IPS-18a (cell line): Measurements from ENCODE around the gene PRR36.

Experiments
- H3K27ac ChIP-seq: one replicate; pipeline ENCODE4 v1.5.1; 2013; ENCODE audit warnings: low read length
- H3K27me3 ChIP-seq: one replicate; pipeline ENCODE4 v1.6.1; 2013; ENCODE audit warnings: mild to moderate bottlenecking, low read length; ENCODE audit not compliant: control insufficient read depth, insufficient read depth
- H3K36me3 ChIP-seq: one replicate; pipeline ENCODE4 v1.6.1; 2013; ENCODE audit warnings: low read depth, low read length; ENCODE audit not compliant: control insufficient read depth
- H3K4me1 ChIP-seq: one replicate; pipeline ENCODE4 v1.6.1; 2013; ENCODE audit warnings: low read depth, low read length; ENCODE audit not compliant: control insufficient read depth
- H3K4me3 ChIP-seq: one replicate; pipeline ENCODE4 v1.5.1; 2013; ENCODE audit warnings: low read length
- H3K9ac ChIP-seq: one replicate; pipeline ENCODE4 v1.6.1; 2013; ENCODE audit warnings: mild to moderate bottlenecking, low read length, moderate library complexity
- H3K9me3 ChIP-seq: one replicate; pipeline ENCODE4 v1.6.1; 2013; ENCODE audit warnings: low read depth, low read length; ENCODE audit not compliant: control insufficient read depth

PRR36 gene

GRCh38 chr19:7888145-7888825 lies 14.1 kb upstream of the PRR36 start, which contains the start of gene LRRC8E:
Gene LRRC8E (plus strand): TSS chr19:7888510. CDS start chr19:7895604, 7,094 bp downstream.
- no peak within 1 kb of the TSS for H3K27ac ChIP-seq
- no peaks in the 10 kb centered on the region for H3K36me3 ChIP-seq
- H3K4me3 ChIP-seq: peak within 1 kb of the TSS; percentile 56
- peaks cover 14% of the 10 kb centered on the region for H3K27me3 ChIP-seq
- no peaks in the 10 kb centered on the region for H3K4me1 ChIP-seq
- no peak within 1 kb of the TSS for H3K9ac ChIP-seq
- no peaks in the 10 kb centered on the region for H3K9me3 ChIP-seq

- H3K27me3 ChIP-seq: peaks cover 14% of the 10 kb centered on the region
- H3K4me1 ChIP-seq: no peaks in the 10 kb centered on the region
- peak overlapping the region; percentile 56 for H3K4me3 ChIP-seq
- H3K36me3 ChIP-seq: no peaks in the 10 kb centered on the region
- H3K9me3 ChIP-seq: no peaks in the 10 kb centered on the region
- no peak overlapping the region for H3K27ac ChIP-seq
- no peak overlapping the region for H3K9ac ChIP-seq
Observed at GRCh38 chr19:7887408-7888144, 13.4 kb upstream of the PRR36 start.

- H3K4me3 ChIP-seq: no peak overlapping the region
- H3K9me3 ChIP-seq: no peaks in the 10 kb centered on the region
- H3K9ac ChIP-seq: no peak overlapping the region
- H3K36me3 ChIP-seq: no peaks in the 10 kb centered on the region
- H3K4me1 ChIP-seq: no peaks in the 10 kb centered on the region
- H3K27me3 ChIP-seq: peaks cover 14% of the 10 kb centered on the region
- no peak overlapping the region for H3K27ac ChIP-seq
Observed at GRCh38 chr19:7885818-7886217, 11.6 kb upstream of the PRR36 start.

GRCh38 chr19:7883796-7884570 lies 9.8 kb upstream of the PRR36 start:
- Histone ChIP-seq H3K9me3 (no peaks in the 10 kb centered on the region), H3K4me1 (no peaks in the 10 kb centered on the region), H3K4me3 (no peak overlapping the region), H3K9ac (no peak overlapping the region), H3K27ac (no peak overlapping the region), H3K27me3 (peaks cover 12% of the 10 kb centered on the region), H3K36me3 (no peaks in the 10 kb centered on the region)

- Histone ChIP-seq H3K27me3 (peaks cover 6% of the 10 kb centered on the region), H3K9ac (no peak overlapping the region), H3K4me3 (no peak overlapping the region), H3K27ac (no peak overlapping the region), H3K36me3 (no peaks in the 10 kb centered on the region), H3K9me3 (no peaks in the 10 kb centered on the region), H3K4me1 (no peaks in the 10 kb centered on the region)
Observed at GRCh38 chr19:7883105-7883504, 8.9 kb upstream of the PRR36 start.

GRCh38 chr19:7881910-7882309 lies 7.7 kb upstream of the PRR36 start:
- Histone ChIP-seq H3K9ac (no peak overlapping the region), H3K27me3 (no peaks in the 10 kb centered on the region), H3K27ac (no peak overlapping the region), H3K4me3 (no peak overlapping the region), H3K36me3 (no peaks in the 10 kb centered on the region), H3K9me3 (no peaks in the 10 kb centered on the region), H3K4me1 (no peaks in the 10 kb centered on the region)

- no peak overlapping the region for H3K27ac ChIP-seq
- no peaks in the 10 kb centered on the region for H3K4me1 ChIP-seq
- H3K4me3 ChIP-seq: no peak overlapping the region
- H3K36me3 ChIP-seq: no peaks in the 10 kb centered on the region
- H3K27me3 ChIP-seq: no peaks in the 10 kb centered on the region
- no peaks in the 10 kb centered on the region for H3K9me3 ChIP-seq
- H3K9ac ChIP-seq: no peak overlapping the region
Observed at GRCh38 chr19:7879836-7880235, 5.6 kb upstream of the PRR36 start.

GRCh38 chr19:7879111-7879807 lies 5.1 kb upstream of the PRR36 start:
- Histone ChIP-seq H3K27ac (no peak overlapping the region), H3K27me3 (no peaks in the 10 kb centered on the region), H3K9ac (no peak overlapping the region), H3K9me3 (no peaks in the 10 kb centered on the region), H3K4me3 (no peak overlapping the region), H3K36me3 (no peaks in the 10 kb centered on the region), H3K4me1 (no peaks in the 10 kb centered on the region)

- Histone ChIP-seq H3K9me3 (no peaks in the 10 kb centered on the region), H3K27ac (no peak overlapping the region), H3K27me3 (peaks cover 11% of the 10 kb centered on the region), H3K4me1 (no peaks in the 10 kb centered on the region), H3K36me3 (no peaks in the 10 kb centered on the region), H3K4me3 (no peak overlapping the region), H3K9ac (no peak overlapping the region)
Observed at GRCh38 chr19:7877249-7877836, 3.2 kb upstream of the PRR36 start.

GRCh38 chr19:7874897-7875273 lies 695 bp upstream of the PRR36 start:
- peaks cover 5% of the 10 kb centered on the region for H3K4me1 ChIP-seq
- H3K4me3 ChIP-seq: peak overlapping the region; percentile 78
- H3K9ac ChIP-seq: no peak overlapping the region
- H3K27ac ChIP-seq: no peak overlapping the region
- H3K36me3 ChIP-seq: no peaks in the 10 kb centered on the region
- peaks cover 11% of the 10 kb centered on the region for H3K27me3 ChIP-seq
- no peaks in the 10 kb centered on the region for H3K9me3 ChIP-seq
